Activated naive CD8-positive, alpha-beta T cell (primary cell): ENCODE measurements around the gene ADAMTS8.

Experiments
- H3K27ac Mint-ChIP-seq: one replicate; pipeline ENCODE4 v1.8.0; 2021; ENCODE audit warnings: mixed read lengths
- H3K27me3 Mint-ChIP-seq: one replicate; pipeline ENCODE4 v1.8.0; 2021; ENCODE audit warnings: mixed read lengths
- H3K36me3 Mint-ChIP-seq: one replicate; pipeline ENCODE4 v1.8.0; 2021; ENCODE audit warnings: mixed read lengths
- H3K4me1 Mint-ChIP-seq: one replicate; pipeline ENCODE4 v1.8.0; 2021; ENCODE audit warnings: low read depth, mixed read lengths
- H3K4me3 Mint-ChIP-seq: one replicate; pipeline ENCODE4 v1.8.0; 2021; ENCODE audit warnings: mild to moderate bottlenecking, mixed read lengths
- H3K9me3 Mint-ChIP-seq: one replicate; pipeline ENCODE4 v1.8.0; 2021; ENCODE audit warnings: low read depth, mixed read lengths

The ADAMTS8 gene

DNA sequence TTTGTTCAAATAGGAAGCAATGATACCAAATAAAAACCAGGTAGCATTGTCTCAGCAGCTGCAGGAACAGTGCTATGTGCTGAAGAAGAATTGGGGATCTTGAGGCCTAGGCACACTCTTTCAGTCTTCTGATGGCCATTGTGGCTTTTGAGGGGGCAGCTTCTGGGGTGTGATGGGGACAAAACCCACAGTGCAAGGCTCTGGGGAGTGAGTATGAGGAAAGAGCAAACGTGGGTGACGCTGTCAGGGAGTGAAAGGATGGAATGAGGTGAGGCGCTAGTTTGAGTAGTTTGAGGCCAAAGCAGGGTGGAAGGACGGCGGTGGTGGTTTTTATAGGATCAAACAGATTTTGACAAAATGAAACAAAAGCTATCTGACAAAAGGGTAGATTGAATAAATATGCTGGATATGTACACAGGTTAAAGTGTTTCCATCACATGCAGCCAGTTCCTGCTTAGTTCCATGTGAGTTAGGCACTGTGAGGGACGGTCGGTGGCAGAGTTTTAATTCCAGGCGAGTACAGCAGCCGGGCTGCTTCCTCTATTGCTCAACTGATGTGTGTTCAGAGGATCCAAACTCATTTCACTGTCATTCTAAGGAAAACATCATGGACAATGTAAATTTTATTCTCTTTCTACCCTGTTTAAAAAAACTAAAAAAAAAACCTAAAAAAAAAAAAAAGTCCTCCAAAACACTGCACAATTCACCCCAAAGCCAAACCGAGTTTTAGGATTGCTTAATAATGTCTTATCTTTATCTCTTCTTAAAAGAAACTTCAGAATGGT lies 38.9 kb upstream of the ADAMTS8 start:
- Mint-ChIP-seq H3K4me3 (no peak overlapping the region), H3K9me3 (no peaks in the 10 kb centered on the region), H3K4me1 (no peaks in the 10 kb centered on the region), H3K36me3 (no peaks in the 10 kb centered on the region), H3K27me3 (no peaks in the 10 kb centered on the region), H3K27ac (no peak overlapping the region)

DNA sequence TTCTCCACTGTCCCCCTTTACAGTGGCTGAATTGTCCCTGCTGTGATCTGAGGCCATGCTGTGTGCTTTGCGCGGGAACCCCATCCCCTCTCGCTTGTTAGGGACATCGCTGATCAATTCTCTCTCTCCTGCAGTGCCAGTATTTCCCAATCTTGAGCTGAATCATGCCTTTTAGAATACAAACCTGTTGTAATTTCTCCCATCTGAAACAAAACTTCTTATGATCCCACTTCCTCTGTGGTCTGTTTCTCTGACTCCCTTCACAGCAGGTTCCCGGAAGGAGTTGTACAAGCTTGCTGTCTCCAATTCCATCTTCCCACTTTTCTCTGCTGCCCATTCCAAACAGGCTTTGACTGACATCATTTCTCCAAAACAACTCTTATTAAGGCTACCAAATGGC lies 36.9 kb upstream of the ADAMTS8 start:
- H3K27me3 Mint-ChIP-seq = no peaks in the 10 kb centered on the region
- no peak overlapping the region for H3K4me3 Mint-ChIP-seq
- H3K36me3 Mint-ChIP-seq = no peaks in the 10 kb centered on the region
- no peaks in the 10 kb centered on the region for H3K9me3 Mint-ChIP-seq
- H3K27ac Mint-ChIP-seq = no peak overlapping the region
- H3K4me1 Mint-ChIP-seq = no peaks in the 10 kb centered on the region

DNA sequence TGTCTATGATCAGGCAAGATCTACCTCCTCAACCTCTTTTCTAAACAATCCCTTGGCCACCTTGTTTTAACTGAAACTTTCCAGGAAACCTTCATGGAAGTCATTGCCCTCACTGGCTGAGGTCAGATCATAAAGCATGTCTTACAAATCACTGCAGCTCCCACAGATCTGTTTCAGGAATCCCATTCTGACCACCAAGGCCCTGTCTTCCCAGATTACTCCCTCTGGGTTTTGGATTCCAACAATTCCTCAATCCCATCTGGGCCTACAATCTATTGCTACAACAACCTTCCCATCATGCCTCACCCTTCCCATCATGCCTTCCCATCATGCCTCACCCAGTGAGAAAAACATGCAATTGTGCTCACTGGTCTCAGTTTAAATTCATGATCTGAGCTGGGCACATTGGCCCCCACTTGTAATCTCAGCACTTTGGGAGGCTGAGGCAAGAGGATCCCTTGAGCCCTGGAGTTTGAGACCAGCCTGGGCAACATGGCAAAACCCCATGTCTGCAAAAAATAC lies 35.9 kb upstream of the ADAMTS8 start:
- H3K27ac Mint-ChIP-seq = no peak overlapping the region
- H3K4me3 Mint-ChIP-seq = no peak overlapping the region
- H3K36me3 Mint-ChIP-seq = no peaks in the 10 kb centered on the region
- H3K27me3 Mint-ChIP-seq = no peaks in the 10 kb centered on the region
- H3K9me3 Mint-ChIP-seq = no peaks in the 10 kb centered on the region
- no peaks in the 10 kb centered on the region for H3K4me1 Mint-ChIP-seq

DNA sequence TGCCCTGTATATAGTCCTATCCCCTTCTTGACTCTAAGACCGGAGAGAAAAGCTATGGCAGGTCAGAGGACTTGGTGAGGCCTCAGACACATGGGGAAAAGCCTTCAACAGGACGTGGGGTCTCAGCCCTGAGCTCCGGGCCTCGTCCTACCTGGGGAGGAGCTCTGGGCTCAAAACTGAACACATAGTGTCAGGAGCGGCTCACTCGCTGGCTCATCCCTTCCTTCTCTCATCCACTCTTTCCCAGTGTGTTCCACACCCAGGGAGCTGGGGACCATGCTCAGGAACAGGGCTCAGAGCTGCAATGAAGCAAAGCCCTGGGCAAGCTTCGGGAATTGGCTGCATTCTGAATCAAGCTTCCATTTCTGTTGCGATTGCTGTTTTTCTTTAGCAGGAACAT lies 34.5 kb upstream of the ADAMTS8 start:
- Mint-ChIP-seq H3K27me3 (no peaks in the 10 kb centered on the region), H3K36me3 (no peaks in the 10 kb centered on the region), H3K27ac (no peak overlapping the region), H3K4me1 (no peaks in the 10 kb centered on the region), H3K9me3 (no peaks in the 10 kb centered on the region), H3K4me3 (no peak overlapping the region)

DNA sequence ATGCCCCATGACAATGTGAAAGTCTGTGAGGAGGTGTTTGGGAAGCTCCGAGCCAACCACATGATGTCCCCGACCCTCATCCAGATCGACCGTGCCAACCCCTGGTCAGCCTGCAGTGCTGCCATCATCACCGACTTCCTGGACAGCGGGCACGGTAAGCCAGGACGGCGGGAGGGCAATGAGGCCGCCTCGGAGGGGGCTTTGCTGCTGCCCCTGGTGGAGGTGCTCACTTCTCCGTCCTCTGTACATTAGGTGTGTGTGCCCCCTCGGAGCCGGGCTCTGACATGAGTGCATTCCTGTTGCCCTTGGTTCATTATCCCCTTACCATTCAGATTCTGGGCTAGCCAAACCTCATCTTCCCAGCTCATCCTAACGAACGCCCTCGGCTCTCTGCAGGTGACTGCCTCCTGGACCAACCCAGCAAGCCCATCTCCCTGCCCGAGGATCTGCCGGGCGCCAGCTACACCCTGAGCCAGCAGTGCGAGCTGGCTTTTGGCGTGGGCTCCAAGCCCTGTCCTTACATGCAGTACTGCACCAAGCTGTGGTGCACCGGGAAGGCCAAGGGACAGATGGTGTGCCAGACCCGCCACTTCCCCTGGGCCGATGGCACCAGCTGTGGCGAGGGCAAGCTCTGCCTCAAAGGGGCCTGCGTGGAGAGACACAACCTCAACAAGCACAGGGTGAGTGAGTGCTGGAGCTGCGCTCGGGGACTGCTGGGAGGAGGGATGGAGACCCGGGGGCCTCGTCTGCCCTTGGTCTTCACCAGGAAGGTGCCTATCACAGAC lies 33.9 kb upstream of the ADAMTS8 start:
- Mint-ChIP-seq H3K27me3 (no peaks in the 10 kb centered on the region), H3K9me3 (no peaks in the 10 kb centered on the region), H3K4me1 (no peaks in the 10 kb centered on the region), H3K4me3 (no peak overlapping the region), H3K27ac (no peak overlapping the region), H3K36me3 (no peaks in the 10 kb centered on the region)

DNA sequence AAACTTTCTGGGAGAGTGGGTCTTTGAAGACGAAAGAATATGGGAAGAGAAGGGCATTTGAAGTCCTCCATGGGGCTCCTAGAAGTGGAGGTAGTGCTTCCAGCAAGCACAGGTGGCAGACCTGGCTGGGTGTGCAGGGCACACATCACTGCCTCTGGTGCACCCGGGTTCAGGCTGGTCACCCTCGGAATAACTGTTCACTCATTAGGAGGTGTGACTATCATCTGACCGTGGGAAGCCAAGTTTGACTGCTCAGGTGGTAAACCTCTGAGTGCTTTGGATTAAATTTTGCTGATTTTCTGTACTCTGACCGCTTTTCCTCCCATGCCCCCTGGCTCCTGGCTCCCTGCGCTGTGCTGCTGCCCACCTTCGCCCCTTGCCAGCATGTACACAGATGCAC lies 31.1 kb upstream of the ADAMTS8 start:
- H3K27ac Mint-ChIP-seq = no peak overlapping the region
- H3K27me3 Mint-ChIP-seq = no peaks in the 10 kb centered on the region
- no peaks in the 10 kb centered on the region for H3K4me1 Mint-ChIP-seq
- no peak overlapping the region for H3K4me3 Mint-ChIP-seq
- H3K36me3 Mint-ChIP-seq = no peaks in the 10 kb centered on the region
- H3K9me3 Mint-ChIP-seq = no peaks in the 10 kb centered on the region

DNA sequence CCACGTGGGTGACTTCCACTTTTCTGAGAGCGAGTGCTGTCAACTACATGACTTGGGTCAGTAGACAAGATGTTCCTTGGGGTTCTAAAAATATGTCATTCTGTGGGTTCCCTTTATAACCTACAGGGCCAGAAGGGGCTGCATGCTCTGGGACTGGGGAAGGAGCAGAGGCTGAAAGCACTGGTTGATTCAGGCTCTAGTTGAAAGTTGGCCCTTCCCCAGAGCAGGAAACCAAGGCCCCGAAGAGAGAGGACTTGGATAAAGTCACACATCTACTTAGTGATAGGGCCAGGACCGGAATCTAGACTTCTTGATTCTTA lies 30.0 kb upstream of the ADAMTS8 start:
- Mint-ChIP-seq H3K9me3 (no peaks in the 10 kb centered on the region), H3K27ac (no peak overlapping the region), H3K27me3 (peaks cover 4% of the 10 kb centered on the region), H3K4me3 (no peak overlapping the region), H3K36me3 (no peaks in the 10 kb centered on the region), H3K4me1 (no peaks in the 10 kb centered on the region)

DNA sequence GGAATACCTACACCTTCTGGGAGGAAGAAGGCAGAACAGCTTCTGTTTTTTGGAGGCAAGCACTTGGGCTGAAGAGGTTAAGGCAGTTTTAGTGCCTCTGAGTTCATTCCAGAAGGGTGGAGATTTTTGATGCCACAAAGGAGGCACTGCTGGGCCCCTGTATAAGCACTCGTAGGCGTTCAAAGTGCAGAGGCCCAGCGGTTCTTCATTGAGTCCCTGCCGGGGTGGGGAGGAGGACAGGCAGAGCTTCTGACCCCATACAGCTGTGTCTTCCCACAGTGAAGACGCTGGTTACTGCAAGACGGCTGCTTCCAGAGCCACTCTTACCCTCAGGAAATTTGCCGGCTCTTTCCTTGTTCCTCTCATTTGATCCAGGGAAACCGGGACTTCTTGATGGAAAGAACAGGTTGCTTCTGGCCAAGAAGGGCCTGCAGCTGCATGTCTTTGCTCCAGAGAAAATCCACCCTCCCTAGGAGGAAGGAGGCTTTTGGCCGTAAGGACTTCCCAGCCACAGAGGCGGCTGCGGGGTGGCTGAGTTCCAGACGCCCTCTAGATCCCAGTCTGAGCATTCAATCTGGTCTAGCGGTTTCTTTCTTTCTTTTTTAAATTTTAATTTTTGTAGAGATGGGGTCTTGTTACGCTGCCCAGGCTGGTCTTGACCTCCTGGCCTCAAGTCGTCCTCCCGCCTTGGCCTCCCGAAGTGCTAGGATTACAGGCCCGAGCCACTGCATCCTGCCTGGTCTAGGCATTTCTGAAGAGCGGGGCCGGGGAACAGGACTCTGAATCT lies 29.4 kb upstream of the ADAMTS8 start:
- Mint-ChIP-seq H3K9me3 (no peaks in the 10 kb centered on the region), H3K36me3 (no peaks in the 10 kb centered on the region), H3K27me3 (peaks cover 4% of the 10 kb centered on the region), H3K4me3 (no peak overlapping the region), H3K27ac (no peak overlapping the region), H3K4me1 (no peaks in the 10 kb centered on the region)

DNA sequence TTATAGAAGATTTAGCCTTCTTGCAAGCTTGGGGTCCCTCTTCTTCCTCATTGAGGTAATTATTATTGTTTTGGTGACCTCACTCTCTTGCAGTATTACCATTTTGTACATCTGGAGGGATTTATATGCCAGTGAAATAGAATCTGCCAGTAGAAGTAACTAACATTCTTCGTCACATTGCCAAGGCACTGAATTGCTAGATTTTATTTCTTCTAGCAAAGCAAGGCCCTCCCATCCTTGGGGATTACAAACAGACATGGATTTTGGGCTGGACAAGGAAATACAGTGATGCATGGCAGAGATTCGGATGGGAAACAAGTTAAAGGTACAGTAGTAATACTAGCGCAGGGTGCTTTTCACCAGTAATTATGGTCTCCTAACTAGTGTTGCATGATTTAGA lies 27.9 kb upstream of the ADAMTS8 start:
- Mint-ChIP-seq H3K4me3 (no peak overlapping the region), H3K27me3 (peaks cover 6% of the 10 kb centered on the region), H3K36me3 (no peaks in the 10 kb centered on the region), H3K27ac (no peak overlapping the region), H3K9me3 (no peaks in the 10 kb centered on the region), H3K4me1 (no peaks in the 10 kb centered on the region)

DNA sequence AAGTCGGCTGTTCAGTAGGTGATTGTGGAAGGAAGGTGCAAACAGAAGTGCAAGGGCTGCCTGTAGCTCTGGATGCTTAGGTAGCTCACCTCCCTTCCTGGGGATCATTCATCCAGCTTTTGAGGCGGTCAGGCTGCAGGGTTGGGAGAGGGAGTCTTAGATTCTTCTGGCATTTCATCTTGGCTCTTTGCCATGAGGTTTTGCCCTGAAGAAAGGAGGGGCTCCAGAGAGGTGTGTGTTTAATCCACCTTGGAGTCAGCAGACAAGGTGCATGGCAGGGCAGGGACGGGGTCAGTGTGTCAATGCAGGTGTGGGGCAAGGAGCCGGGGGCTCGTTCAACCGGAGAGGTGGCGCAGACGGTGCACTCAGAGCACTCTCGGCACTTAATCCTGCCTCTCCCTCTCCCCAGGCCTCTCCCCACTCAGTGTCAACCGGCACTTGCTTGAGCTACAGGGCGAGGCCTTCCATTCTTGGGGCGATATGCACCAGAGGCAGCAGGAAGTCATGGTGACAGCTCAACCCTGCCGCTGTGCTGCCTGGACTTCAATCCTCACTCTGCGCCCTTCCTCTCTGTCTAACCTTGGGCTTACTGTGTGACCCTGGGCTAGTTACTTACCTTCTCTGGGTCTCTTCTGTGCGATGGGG lies 27.2 kb upstream of the ADAMTS8 start:
- Mint-ChIP-seq H3K4me3 (no peak overlapping the region), H3K36me3 (no peaks in the 10 kb centered on the region), H3K27ac (no peak overlapping the region), H3K27me3 (peaks cover 6% of the 10 kb centered on the region), H3K9me3 (no peaks in the 10 kb centered on the region), H3K4me1 (no peaks in the 10 kb centered on the region)

DNA sequence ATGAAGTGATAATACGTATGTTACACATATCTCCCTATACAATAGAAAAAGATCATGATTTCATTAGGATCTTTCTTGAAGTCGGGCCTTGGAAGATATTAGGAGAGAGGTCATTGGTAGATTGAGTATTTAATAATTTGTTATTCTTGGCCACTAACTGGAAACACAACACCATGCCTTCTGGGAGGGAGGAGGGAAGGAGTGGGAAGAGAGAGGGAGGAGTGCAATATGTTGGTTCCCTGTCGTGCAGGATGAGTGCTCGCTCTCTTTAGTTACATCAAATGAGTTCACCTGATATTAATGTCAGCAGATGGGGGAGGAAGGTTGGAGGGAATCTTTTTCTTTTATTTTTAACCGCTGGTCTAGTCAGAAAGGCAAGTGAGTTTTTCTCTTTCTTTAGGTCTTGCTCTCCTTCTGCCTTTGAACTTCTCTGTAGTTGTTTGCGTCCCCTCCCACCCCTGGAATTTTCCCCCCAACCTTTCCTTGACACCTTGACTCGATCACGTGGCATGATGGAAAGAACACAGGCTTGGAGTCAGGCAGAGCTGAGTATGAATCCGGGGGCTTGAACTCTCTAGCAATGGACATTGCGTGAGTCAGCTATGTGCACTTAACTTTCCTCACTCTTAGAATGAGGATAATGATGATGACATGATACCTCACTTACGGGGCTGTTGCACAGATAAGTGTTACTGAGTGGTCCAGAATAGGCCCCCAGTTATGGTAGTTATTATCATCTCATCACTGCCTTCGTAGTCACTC lies 26.3 kb upstream of the ADAMTS8 start:
- Mint-ChIP-seq H3K27me3 (peaks cover 11% of the 10 kb centered on the region), H3K27ac (no peak overlapping the region), H3K9me3 (no peaks in the 10 kb centered on the region), H3K4me1 (peaks cover 3% of the 10 kb centered on the region), H3K36me3 (no peaks in the 10 kb centered on the region), H3K4me3 (no peak overlapping the region)

DNA sequence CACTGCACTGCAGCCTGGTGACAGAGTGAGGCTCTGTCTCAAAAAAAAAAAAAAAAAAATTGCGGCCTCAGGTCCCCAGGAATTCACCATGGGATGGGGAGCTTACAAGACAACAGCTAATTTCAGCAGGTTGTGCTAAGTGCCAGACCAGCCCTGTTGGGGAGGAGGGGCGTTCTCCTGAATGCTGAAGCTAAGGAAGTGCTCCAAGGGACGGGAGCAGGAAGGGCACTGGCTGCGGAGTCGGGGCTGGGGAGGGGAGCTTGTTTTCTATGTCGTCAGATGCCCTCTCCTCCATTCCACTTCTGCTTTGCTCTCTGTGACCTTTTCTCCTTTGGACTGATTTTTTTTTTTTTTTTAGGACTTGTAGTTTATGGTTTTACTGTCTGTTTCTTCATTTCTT lies 24.5 kb upstream of the ADAMTS8 start:
- H3K27me3 Mint-ChIP-seq = peaks cover 13% of the 10 kb centered on the region
- H3K36me3 Mint-ChIP-seq = no peaks in the 10 kb centered on the region

DNA sequence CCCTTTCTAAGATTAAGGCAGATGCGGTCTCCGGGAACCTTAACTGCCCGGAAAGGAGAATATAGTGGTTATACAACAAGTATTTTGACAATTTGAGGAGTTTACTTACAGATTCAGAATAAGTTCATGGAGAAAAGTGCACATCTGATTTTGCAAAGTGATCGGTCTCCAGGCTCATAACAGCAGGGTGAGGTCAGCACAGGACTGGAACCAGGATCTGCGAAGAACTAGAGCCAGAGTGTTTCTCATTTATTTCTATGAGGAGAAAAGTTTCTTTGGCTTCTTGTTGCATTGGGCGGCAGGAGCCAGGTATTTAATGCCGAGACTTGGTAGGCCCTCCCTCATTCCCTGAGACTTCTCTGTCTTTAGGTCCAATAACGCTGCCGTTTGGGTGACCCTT lies 23.8 kb upstream of the ADAMTS8 start:
- peaks cover 9% of the 10 kb centered on the region for H3K4me1 Mint-ChIP-seq
- H3K27me3 Mint-ChIP-seq = peaks cover 13% of the 10 kb centered on the region

More for the DNA sequence above, 24.5 kb upstream of the ADAMTS8 start:
- peaks cover 9% of the 10 kb centered on the region for H3K4me1 Mint-ChIP-seq
- no peak overlapping the region for H3K4me3 Mint-ChIP-seq
- H3K27ac Mint-ChIP-seq = no peak overlapping the region
- H3K9me3 Mint-ChIP-seq = no peaks in the 10 kb centered on the region

More for the DNA sequence above, 23.8 kb upstream of the ADAMTS8 start:
- no peak overlapping the region for H3K27ac Mint-ChIP-seq
- no peak overlapping the region for H3K4me3 Mint-ChIP-seq
- no peaks in the 10 kb centered on the region for H3K36me3 Mint-ChIP-seq
- H3K9me3 Mint-ChIP-seq = no peaks in the 10 kb centered on the region
